ENCODE results near the gene GLYR1. TPM values are rescaled to one million over a fixed set of nuclear protein-coding genes. Genes with fewer than 3 reads are reported as not detected.

GLYR1 gene
- total RNA-seq, 2 donors from 2014 or later = 99.3 to 108 TPM

DNA sequence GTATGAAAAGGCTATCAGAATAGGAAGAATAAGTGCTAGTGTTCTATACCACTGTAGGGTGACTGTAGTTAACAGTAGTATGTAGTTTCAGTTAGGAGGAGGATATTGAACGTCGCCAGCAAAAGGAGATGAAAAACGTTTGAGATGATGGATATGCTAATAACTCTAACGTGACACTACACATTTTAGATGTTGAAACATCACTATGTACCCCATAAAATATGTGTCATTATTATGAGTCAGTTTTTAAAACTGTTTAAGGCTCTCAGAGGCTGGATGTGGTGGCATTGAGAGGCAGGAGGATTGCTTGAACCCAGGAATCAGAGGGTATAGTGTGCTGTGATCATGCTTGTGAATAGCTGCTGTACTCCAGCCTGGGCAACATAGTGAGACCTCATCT is 32.0 kb upstream of the GLYR1 start:
- Histone ChIP-seq H3K9me3 (ENCODE audit: control insufficient read depth, low read length) (no peaks in the 10 kb centered on the region), H3K4me3 (ENCODE audit: low read length) (no peak overlapping the region), H3K27ac (ENCODE audit: low read depth, low read length) (no peak overlapping the region), H3K9ac (ENCODE audit: extremely low read depth, low read length, poor library complexity, severe bottlenecking) (no peak overlapping the region), H3K27me3 (ENCODE audit: control insufficient read depth, insufficient read depth, low read length, poor library complexity, severe bottlenecking) (no peaks in the 10 kb centered on the region), H3K4me1 (ENCODE audit: control insufficient read depth, insufficient read depth, low read length) (peaks cover 6% of the 10 kb centered on the region), H3K36me3 (ENCODE audit: control insufficient read depth, insufficient read depth, low read length) (peaks cover 95% of the 10 kb centered on the region)
- Mint-ChIP-seq H3K4me1 (peaks cover 5% of the 10 kb centered on the region), H3K9me3 (no peaks in the 10 kb centered on the region), H3K27ac (no peak overlapping the region), H3K27me3 (ENCODE audit: insufficient read depth) (no peaks in the 10 kb centered on the region), H3K36me3 (ENCODE audit: low read depth) (peaks cover 74% of the 10 kb centered on the region), H3K4me3 (no peak overlapping the region)
- DNase-seq = no peak
- 86% methylated on average over 4 of the region's 4 CpGs; no CpG with 5 or more reads in 1 of the 2 experiments for WGBS, 2 experiments (ENCODE audit: insufficient coverage in 1 of 2, insufficient read length in 1 of 2)
- TF ChIP-seq CTCF (conservative IDR thresholded peaks at IDR 0.05) = no peak

DNA sequence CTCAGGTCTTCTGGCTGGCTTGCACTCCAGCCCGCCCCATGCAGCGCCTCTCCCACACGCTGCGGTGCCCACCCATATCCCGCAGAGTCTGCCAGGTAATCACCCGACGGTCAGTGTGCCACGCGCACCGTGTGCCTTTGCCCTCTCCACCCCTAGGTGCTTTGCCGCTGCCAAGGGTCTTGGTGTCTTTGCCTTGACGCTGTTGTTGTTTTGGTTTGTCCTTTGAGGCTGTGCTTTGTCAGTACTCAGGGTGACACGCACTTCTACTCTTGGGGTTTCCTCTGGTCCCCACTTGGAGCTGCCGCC is 30.2 kb upstream of the GLYR1 start:
- no peak for TF ChIP-seq CTCF (conservative IDR thresholded peaks at IDR 0.05)
- H3K9ac ChIP-seq (ENCODE audit: extremely low read depth, low read length, poor library complexity, severe bottlenecking) = no peak overlapping the region
- H3K9me3 ChIP-seq (ENCODE audit: control insufficient read depth, low read length) = no peaks in the 10 kb centered on the region
- H3K4me3 ChIP-seq (ENCODE audit: low read length) = no peak overlapping the region
- DNase-seq = no peak
- Mint-ChIP-seq H3K27me3 (ENCODE audit: insufficient read depth) (no peaks in the 10 kb centered on the region), H3K27ac (peak overlapping the region; percentile 52), H3K36me3 (ENCODE audit: low read depth) (peaks cover 67% of the 10 kb centered on the region), H3K9me3 (no peaks in the 10 kb centered on the region), H3K4me3 (no peak overlapping the region), H3K4me1 (peaks cover 5% of the 10 kb centered on the region)
- no peak overlapping the region for H3K27ac ChIP-seq (ENCODE audit: low read depth, low read length)
- peaks cover 94% of the 10 kb centered on the region for H3K36me3 ChIP-seq (ENCODE audit: control insufficient read depth, insufficient read depth, low read length)
- 93 to 96% methylated on average over 4 to 14 of the region's 14 CpGs for WGBS, 2 experiments (ENCODE audit: insufficient coverage in 1 of 2, insufficient read length in 1 of 2)
- H3K27me3 ChIP-seq (ENCODE audit: control insufficient read depth, insufficient read depth, low read length, poor library complexity, severe bottlenecking) = no peaks in the 10 kb centered on the region
- peaks cover 6% of the 10 kb centered on the region for H3K4me1 ChIP-seq (ENCODE audit: control insufficient read depth, insufficient read depth, low read length)

GRCh38 chr16:4876646-4877379 is 29.7 kb upstream of the GLYR1 start:
- peaks cover 66% of the 10 kb centered on the region for H3K36me3 Mint-ChIP-seq (ENCODE audit: low read depth)

More at GRCh38 chr16:4876646-4877379, 29.7 kb upstream of the GLYR1 start:
- Mint-ChIP-seq H3K4me1 (peaks cover under 1% of the 10 kb centered on the region), H3K9me3 (no peaks in the 10 kb centered on the region), H3K27ac (peak overlapping the region; percentile 52), H3K27me3 (ENCODE audit: insufficient read depth) (no peaks in the 10 kb centered on the region), H3K4me3 (no peak overlapping the region)
- Histone ChIP-seq H3K27ac (ENCODE audit: low read depth, low read length) (no peak overlapping the region), H3K9ac (ENCODE audit: extremely low read depth, low read length, poor library complexity, severe bottlenecking) (no peak overlapping the region), H3K36me3 (ENCODE audit: control insufficient read depth, insufficient read depth, low read length) (peaks cover 93% of the 10 kb centered on the region), H3K9me3 (ENCODE audit: control insufficient read depth, low read length) (no peaks in the 10 kb centered on the region), H3K4me3 (ENCODE audit: low read length) (no peak overlapping the region), H3K27me3 (ENCODE audit: control insufficient read depth, insufficient read depth, low read length, poor library complexity, severe bottlenecking) (no peaks in the 10 kb centered on the region), H3K4me1 (ENCODE audit: control insufficient read depth, insufficient read depth, low read length) (peaks cover under 1% of the 10 kb centered on the region)
- WGBS, 2 experiments (ENCODE audit: insufficient coverage in 1 of 2, insufficient read length in 1 of 2) = 92 to 93% methylated on average over 9 to 11 of the region's 11 CpGs
- DNase-seq = no peak
- TF ChIP-seq CTCF (conservative IDR thresholded peaks at IDR 0.05) = no peak

Measured in endodermal cell (in vitro differentiated cells).